Hepatocyte (in vitro differentiated cells): ENCODE measurements around the gene ADCY1. TPM values are rescaled to one million over a fixed set of nuclear protein-coding genes. Genes with fewer than 3 reads are reported as not detected.

Experiments used
- DNase-seq: peaks from one replicate; pipeline ENCODE4 v3.0.0-alpha.2; 2016; ENCODE audit warnings: low spot score
- H2AFZ ChIP-seq: fragments of 200-600 bp; sonication (generic); 2 replicates; pipeline ENCODE4 v1.6.0; 2016; ENCODE audit warnings: antibody characterized with exemption, mild to moderate bottlenecking
- H3K27ac ChIP-seq: fragments of 200-600 bp; sonication (generic); 2 replicates; pipeline ENCODE4 v1.5.1; 2016; ENCODE audit warnings: mild to moderate bottlenecking
- H3K27me3 ChIP-seq: fragments of 200-600 bp; sonication (generic); 2 replicates; pipeline ENCODE4 v1.6.1; 2016
- H3K36me3 ChIP-seq: fragments of 200-600 bp; sonication (generic); replicated peaks from 2 replicates; pipeline ENCODE4 v1.5.1; 2016; ENCODE audit warnings: low read depth; ENCODE audit not compliant: insufficient read depth
- H3K4me1 ChIP-seq: fragments of 200-600 bp; sonication (generic); 2 replicates; pipeline ENCODE4 v1.5.1; 2016; ENCODE audit warnings: mild to moderate bottlenecking, moderate library complexity; ENCODE audit not compliant: insufficient read depth
- H3K4me2 ChIP-seq: fragments of 200-600 bp; sonication (generic); 2 replicates; pipeline ENCODE4 v1.6.0; 2016
- H3K4me3 ChIP-seq: fragments of 200-600 bp; sonication (generic); 2 replicates; pipeline ENCODE4 v1.5.1; 2016; ENCODE audit warnings: mild to moderate bottlenecking
- H3K79me2 ChIP-seq: fragments of 200-600 bp; sonication (generic); 2 replicates; pipeline ENCODE4 v1.6.0; 2017; ENCODE audit warnings: mild to moderate bottlenecking
- H3K9me2 ChIP-seq: fragments of 200-600 bp; sonication (generic); replicated peaks from 2 replicates; pipeline ENCODE4 v1.6.0; 2017; ENCODE audit warnings: mild to moderate bottlenecking; ENCODE audit not compliant: insufficient read depth
- H3K9me3 ChIP-seq: fragments of 200-600 bp; sonication (generic); 2 replicates; pipeline ENCODE4 v1.5.1; 2016; ENCODE audit warnings: low read depth, mild to moderate bottlenecking
- H4K20me1 ChIP-seq: fragments of 200-600 bp; sonication (generic); 2 replicates; pipeline ENCODE4 v1.6.0; 2016; ENCODE audit warnings: mild to moderate bottlenecking; ENCODE audit not compliant: insufficient read depth, poor library complexity, severe bottlenecking
- CTCF ChIP-seq: fragments of 200-600 bp; sonication (generic); IDR thresholded peaks from 2 replicates; pipeline ENCODE4 v1.5.1; 2016; ENCODE audit warnings: antibody characterized with exemption, mild to moderate bottlenecking; ENCODE audit not compliant: poor library complexity
- EZH2 ChIP-seq: fragments of 200-600 bp; sonication (generic); IDR thresholded peaks from 2 replicates; pipeline ENCODE4 v1.6.1; 2016; ENCODE audit warnings: antibody characterized with exemption, mild to moderate bottlenecking, borderline replicate concordance
- EZH2phosphoT487 ChIP-seq: fragments of 200-600 bp; sonication (generic); IDR thresholded peaks from one replicate; pipeline ENCODE4 v1.6.1; 2018; ENCODE audit warnings: antibody characterized with exemption, mild to moderate bottlenecking, low read depth, moderate library complexity; ENCODE audit not compliant: unreplicated experiment, severe bottlenecking
- WGBS: methylation state at CpG from one replicate; pipeline ENCODE4 v1.1.6; 2016; ENCODE audit warnings: low lambda C conversion rate; ENCODE audit errors: missing lambda C conversion rate; 5-methylcytosine and 5-hydroxymethylcytosine counted together
- polyA plus RNA-seq: library from polyadenylated mRNA; unstranded; fragments of >200 nt; fragmentation: Nextera tagmentation; extraction: Ambion mirVana; gene quantifications from 2 replicates; pipeline ENCODE4 v1.2.1, GENCODE V29; 2016
- total RNA-seq: library from RNA; depleted of rRNA; stranded (reverse); fragments of >200 nt; gene quantifications from 2 replicates; pipeline ENCODE4 v1.2.3, GENCODE V29; 2014

The ADCY1 gene
- total and polyA plus RNA-seq, 2 experiments from 2014 or later, result 1.3 to 2.9 TPM

DNA sequence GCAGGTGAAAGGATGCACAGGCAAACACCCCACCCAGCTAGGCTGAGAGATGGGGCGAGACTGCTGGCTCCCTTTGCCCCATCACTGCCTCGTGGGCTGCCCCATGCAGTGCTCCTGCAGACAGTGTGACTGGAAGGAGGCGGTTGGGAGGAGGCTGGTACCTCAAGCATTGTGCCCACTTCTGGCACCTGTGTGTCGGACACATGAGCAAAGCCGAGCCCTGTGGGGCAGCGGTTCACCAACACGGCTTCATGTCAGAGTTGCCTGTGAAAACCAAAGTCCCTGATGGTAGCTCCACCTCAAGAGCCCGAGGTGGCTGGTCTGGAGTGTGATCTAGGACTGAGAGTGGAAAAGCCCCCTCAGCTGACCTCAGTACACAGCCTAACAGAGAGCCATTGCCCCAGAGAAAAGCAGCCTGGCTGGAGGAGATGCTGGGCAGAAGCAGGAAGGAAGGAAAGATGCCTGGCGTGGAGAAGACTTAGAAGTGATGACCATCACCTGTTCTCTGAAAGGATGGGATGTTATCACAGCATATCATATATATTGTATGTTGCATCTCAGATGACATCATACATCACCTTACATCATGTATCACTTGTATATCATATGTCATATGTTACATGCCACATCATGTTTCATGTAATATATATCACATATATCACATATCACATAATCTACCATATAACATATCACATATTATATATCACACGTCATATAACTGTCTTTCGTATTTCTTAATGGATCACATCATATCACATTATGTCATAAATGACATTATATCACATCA, 75.6 kb downstream of the ADCY1 start:
- no peaks in the 10 kb centered on the region for H4K20me1 ChIP-seq
- peaks cover 6% of the 10 kb centered on the region for H3K4me1 ChIP-seq
- TF ChIP-seq EZH2phosphoT487 (no peak), CTCF (no peak), EZH2 (no peak)
- H3K79me2 ChIP-seq, result no peaks in the 10 kb centered on the region
- no peaks in the 10 kb centered on the region for H3K9me3 ChIP-seq
- no peak for DNase-seq
- H3K27me3 ChIP-seq, result no peaks in the 10 kb centered on the region
- WGBS, result 96% methylated on average over 11 of the region's 11 CpGs
- peak overlapping the region; percentile 67 for H3K27ac ChIP-seq
- no peaks in the 10 kb centered on the region for H3K36me3 ChIP-seq
- no peak overlapping the region for H2AFZ ChIP-seq
- H3K4me3 ChIP-seq, result no peak overlapping the region
- H3K4me2 ChIP-seq, result no peak overlapping the region
- no peaks in the 10 kb centered on the region for H3K9me2 ChIP-seq

DNA sequence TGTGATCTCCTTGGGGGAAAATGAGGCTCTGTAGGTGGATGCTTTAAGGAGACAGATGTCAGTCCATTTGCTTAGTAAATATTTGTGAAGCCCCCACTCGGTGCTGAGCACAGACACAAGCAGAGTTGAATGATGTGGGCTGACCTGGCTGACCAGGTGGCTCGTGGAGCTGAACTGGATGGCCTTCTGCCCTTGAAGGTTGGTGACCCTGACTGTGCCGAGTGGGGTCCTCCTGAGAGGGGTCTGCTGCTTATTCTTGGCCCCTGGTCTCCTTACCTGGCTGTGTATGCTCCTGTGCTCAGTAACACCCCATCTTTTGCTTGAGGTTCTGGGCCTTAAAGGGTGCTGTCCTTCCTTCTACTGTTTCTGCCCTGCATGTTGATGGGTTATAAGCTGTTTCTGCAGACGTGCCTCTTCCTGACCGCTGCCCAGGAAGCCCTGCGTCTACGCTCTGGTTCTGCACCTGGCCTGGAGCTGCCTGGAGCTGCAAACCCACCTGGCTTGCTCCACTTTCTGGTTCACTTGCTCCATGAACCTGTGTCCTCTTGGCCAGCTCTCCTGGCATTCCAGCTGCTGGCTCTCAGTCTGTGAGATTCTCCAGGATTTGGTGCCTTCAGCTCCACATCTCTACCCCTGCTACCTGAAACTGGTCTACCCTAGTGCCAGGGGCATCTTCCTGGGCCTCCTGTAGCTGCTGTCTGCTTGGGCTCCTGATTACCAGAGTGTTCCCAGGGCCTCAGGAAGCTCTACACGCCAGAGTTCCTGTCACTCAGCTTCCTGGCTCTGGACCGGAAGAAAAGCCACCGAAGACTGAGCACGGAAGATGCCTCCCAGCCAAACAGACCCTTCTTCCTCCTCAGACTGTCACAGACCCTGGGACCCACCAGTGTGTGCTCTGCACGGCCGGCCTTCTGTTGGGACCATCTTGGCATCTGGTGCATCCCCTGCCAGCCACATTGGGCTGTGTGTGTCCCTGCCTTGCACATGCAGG, 76.5 kb downstream of the ADCY1 start:
- H4K20me1 ChIP-seq, result no peaks in the 10 kb centered on the region
- WGBS, result 90% methylated on average over 13 of the region's 13 CpGs
- TF ChIP-seq CTCF (no peak), EZH2 (no peak), EZH2phosphoT487 (no peak)
- no peak overlapping the region for H3K4me3 ChIP-seq
- no peak overlapping the region for H2AFZ ChIP-seq
- no peak overlapping the region for H3K4me2 ChIP-seq
- H3K27me3 ChIP-seq, result no peaks in the 10 kb centered on the region
- no peaks in the 10 kb centered on the region for H3K9me2 ChIP-seq
- peaks cover 6% of the 10 kb centered on the region for H3K4me1 ChIP-seq
- no peaks in the 10 kb centered on the region for H3K79me2 ChIP-seq
- no peak overlapping the region for H3K27ac ChIP-seq
- DNase-seq, result no peak
- H3K36me3 ChIP-seq, result no peaks in the 10 kb centered on the region
- no peaks in the 10 kb centered on the region for H3K9me3 ChIP-seq

GRCh38 chr7:45651540-45651939, 77.4 kb downstream of the ADCY1 start:
- Histone ChIP-seq H2AFZ (no peak overlapping the region), H3K4me3 (no peak overlapping the region), H3K27ac (no peak overlapping the region), H3K9me2 (no peaks in the 10 kb centered on the region), H3K4me1 (peaks cover 6% of the 10 kb centered on the region), H3K9me3 (no peaks in the 10 kb centered on the region), H3K27me3 (no peaks in the 10 kb centered on the region), H4K20me1 (no peaks in the 10 kb centered on the region), H3K79me2 (no peaks in the 10 kb centered on the region), H3K36me3 (no peaks in the 10 kb centered on the region), H3K4me2 (no peak overlapping the region)
- WGBS, result 85% methylated on average over 6 of the region's 6 CpGs
- no peak for TF ChIP-seq CTCF
- no peak for TF ChIP-seq EZH2
- TF ChIP-seq EZH2phosphoT487, result no peak
- no peak for DNase-seq
